HepG2 (cell line): ENCODE data around the gene TPPP2. TPM values are rescaled to one million over a fixed set of nuclear protein-coding genes. Genes with fewer than 3 reads are reported as not detected.

ENCODE experiments used
- ATAC-seq: fragments of 200-7000 bp; cut with Tn5 transposase; 3 replicates; pipeline ENCODE4 v1.9.1; 2020; ENCODE audit warnings: mild to moderate bottlenecking, moderate library complexity
- BruUV-seq: library from RNA; stranded (reverse); fragments of 400-500 nt; replicated peaks from 2 replicates; lab custom pipeline; 2021; lab: Mats Ljungman, UMichigan
- CTCF ChIA-PET: fragments of 300-600 bp; formaldehyde crosslinking; extraction: SDS; loops from one replicate; lab custom pipeline; 2021; ENCODE audit warnings: low total read pairs, inconsistent platforms, low intra/inter-chr PET ratio; lab: Yijun Ruan, JAX
- POLR2A ChIA-PET: fragments of 350-600 bp; sonication (Branson Sonifier 250); formaldehyde crosslinking; loops from one replicate; lab custom pipeline; 2020; ENCODE audit warnings: antibody characterized with exemption, inconsistent platforms; lab: Yijun Ruan, JAX
- DNase-seq: peaks from one replicate; pipeline ENCODE4 v3.0.0-alpha.2; 2015; ENCODE audit warnings: low spot score
- FAIRE-seq: peaks from 3 replicates; lab custom pipeline; 2011; peaks lifted over from hg19 to GRCh38; lab: Jason Lieb, UNC
- H2AFZ ChIP-seq: one replicate; pipeline ENCODE4 v1.6.1; 2011; ENCODE audit warnings: low read length, inconsistent platforms
- H3K27ac ChIP-seq: fragments of 300-600 bp; 3 replicates; pipeline ENCODE4 v1.8.0; 2011; ENCODE audit warnings: mixed run types, mild to moderate bottlenecking, mixed read lengths, low read length, inconsistent platforms; ENCODE audit not compliant: insufficient read depth; ENCODE audit errors: extremely low read length
- H3K27me3 ChIP-seq, 2 experiments: fragments of 200-600 bp in 1 of 2; 2 replicates in 1 of 2; 3 replicates in 1 of 2; pipeline versions ENCODE4 v1.6.0 to v1.8.0; 2011; ENCODE audit warnings: low read length in 2 of 2, mild to moderate bottlenecking in 2 of 2, moderate library complexity in 2 of 2, inconsistent platforms in 1 of 2; ENCODE audit not compliant: insufficient read depth in 2 of 2, control insufficient read depth in 1 of 2
- H3K36me3 ChIP-seq, 2 experiments: fragments of 200-600 bp in 1 of 2; replicated peaks in 1 of 2; 2 replicates in 1 of 2; 3 replicates in 1 of 2; pipeline versions ENCODE4 v1.5.1 to v1.8.0; 2011; ENCODE audit warnings: low read length in 2 of 2, inconsistent platforms in 1 of 2; ENCODE audit not compliant: insufficient read depth in 2 of 2, control insufficient read depth in 1 of 2
- H3K4me1 ChIP-seq: 2 replicates; pipeline ENCODE4 v1.5.1; 2012; ENCODE audit warnings: low read length, inconsistent platforms; ENCODE audit not compliant: insufficient read depth
- H3K4me2 ChIP-seq: 2 replicates; pipeline ENCODE4 v1.6.0; 2011; ENCODE audit warnings: low read depth, low read length, inconsistent platforms
- H3K4me3 ChIP-seq, 3 experiments: fragments of 200-600 bp in 1 of 3; sonication (generic), shearing (Covaris generic) in 1 of 3; replicated peaks in 1 of 3; 2 replicates each; pipeline ENCODE4 v1.5.1; 2011 to 2016; ENCODE audit warnings: low read length in 3 of 3, inconsistent platforms in 2 of 3, low read depth in 2 of 3, mild to moderate bottlenecking in 2 of 3, control low read depth in 1 of 3, mixed read lengths in 1 of 3; ENCODE audit not compliant: insufficient read depth in 1 of 3
- H3K79me2 ChIP-seq: one replicate; pipeline ENCODE4 v1.6.1; 2011; ENCODE audit warnings: low read length, inconsistent platforms; ENCODE audit not compliant: insufficient read depth
- H3K9ac ChIP-seq: 2 replicates; pipeline ENCODE4 v1.6.0; 2011; ENCODE audit warnings: mild to moderate bottlenecking, low read depth, low read length, inconsistent platforms; ENCODE audit not compliant: insufficient read depth
- H3K9me3 ChIP-seq: 2 replicates; pipeline ENCODE4 v1.5.1; 2012; ENCODE audit warnings: mild to moderate bottlenecking, low read length
- H4K20me1 ChIP-seq: 2 replicates; pipeline ENCODE4 v1.6.0; 2011; ENCODE audit warnings: inconsistent platforms, mild to moderate bottlenecking, low read length, moderate library complexity; ENCODE audit not compliant: insufficient read depth
- HNF4A ChIP-seq: sonication (generic); formaldehyde crosslinking; IDR thresholded peaks from 2 replicates; pipeline ENCODE4 v1.4.0; 2020; ENCODE audit warnings: missing genetic modification reagents
- NFYB ChIP-seq: sonication (generic); formaldehyde crosslinking; IDR thresholded peaks from 2 replicates; pipeline ENCODE4 v1.4.0; 2020; ENCODE audit warnings: missing genetic modification reagents
- NR2F6 ChIP-seq, 2 experiments: IDR thresholded peaks; 2 replicates each; pipeline ENCODE4 v1.6.1; 2016; ENCODE audit warnings: antibody characterized with exemption in 1 of 2, mild to moderate bottlenecking in 1 of 2
- POGZ ChIP-seq: sonication (generic); formaldehyde crosslinking; IDR thresholded peaks from 2 replicates; pipeline ENCODE4 v1.4.0; 2020; ENCODE audit warnings: mild to moderate bottlenecking, missing genetic modification reagents
- STAG1 ChIP-seq: sonication (generic); formaldehyde crosslinking; IDR thresholded peaks from 2 replicates; pipeline ENCODE4 v1.4.0; 2020; ENCODE audit warnings: missing genetic modification reagents
- ZNF205 ChIP-seq: IDR thresholded peaks from 2 replicates; pipeline ENCODE4 v1.6.1; 2018; ENCODE audit warnings: missing biosample characterization, missing genetic modification reagents
- ZNF557 ChIP-seq: sonication (generic); formaldehyde crosslinking; IDR thresholded peaks from 2 replicates; pipeline ENCODE4 v1.4.0; 2020; ENCODE audit warnings: missing genetic modification reagents
- WGBS: methylation state at CpG from one replicate; pipeline ENCODE4 v1.1.6; 2017; ENCODE audit warnings: low lambda C conversion rate; 5-methylcytosine and 5-hydroxymethylcytosine counted together
- in situ Hi-C: cut with HindIII; loops from 2 replicates; pipeline ENCODE4 v1.10.0; 2017; ENCODE audit warnings: low pct_unique_long_range_greater_than_20kb; ENCODE audit not compliant: extremely low pct_ligation_motif_present
- intact Hi-C: fragments of 100-400 bp; cut with micrococcal nuclease; formaldehyde crosslinking; loops from one replicate; pipeline ENCODE4 v1.10.0; 2022; ENCODE audit not compliant: unreplicated experiment
- polyA plus RNA-seq, 8 experiments: library from polyadenylated mRNA; depleted of rRNA in 3 of 8; stranded (reverse) in 7 of 8; unstranded in 1 of 8; fragments of >200 nt; fragmentation: Illumina TruSeq in 4 of 8; extraction: Trizol in 4 of 8; gene quantifications; 2 replicates each; pipeline versions ENCODE4 v1.2.1 to v1.2.3, GENCODE V29; 2011 to 2016; ENCODE audit warnings: low read depth in 4 of 8, missing spikeins in 1 of 8, mixed read lengths in 1 of 8; ENCODE audit not compliant: insufficient read depth in 1 of 8
- total RNA-seq, 5 experiments: library from RNA; depleted of rRNA; stranded (reverse); fragments of >200 nt; fragmentation: Illumina TruSeq; extraction: Trizol; gene quantifications; 2 replicates each; pipeline ENCODE4 v1.2.3, GENCODE V29; 2016; ENCODE audit warnings: low read depth in 1 of 5
- TF ChIP-seq, protein P1 (sequence below): IDR thresholded peaks from 2 replicates; pipeline ENCODE4 v1.6.1; 2018; ENCODE audit warnings: missing genetic modification reagents
- TF ChIP-seq, protein P2 (sequence below), 2 experiments: sonication (generic) in 1 of 2; formaldehyde crosslinking in 1 of 2; IDR thresholded peaks; 2 replicates each; pipeline versions ENCODE4 v1.4.0 to v1.6.1; 2016 to 2020; ENCODE audit warnings: borderline replicate concordance in 1 of 2, low read depth in 1 of 2, mild to moderate bottlenecking in 1 of 2, missing genetic modification reagents in 1 of 2

Gene TPPP2
- total and polyA plus RNA-seq, 2 of the 13 experiments (the other 11 are each of a cell fraction or from before 2014, with no cell fraction given): 0.58 to 4.2 TPM

DNA sequence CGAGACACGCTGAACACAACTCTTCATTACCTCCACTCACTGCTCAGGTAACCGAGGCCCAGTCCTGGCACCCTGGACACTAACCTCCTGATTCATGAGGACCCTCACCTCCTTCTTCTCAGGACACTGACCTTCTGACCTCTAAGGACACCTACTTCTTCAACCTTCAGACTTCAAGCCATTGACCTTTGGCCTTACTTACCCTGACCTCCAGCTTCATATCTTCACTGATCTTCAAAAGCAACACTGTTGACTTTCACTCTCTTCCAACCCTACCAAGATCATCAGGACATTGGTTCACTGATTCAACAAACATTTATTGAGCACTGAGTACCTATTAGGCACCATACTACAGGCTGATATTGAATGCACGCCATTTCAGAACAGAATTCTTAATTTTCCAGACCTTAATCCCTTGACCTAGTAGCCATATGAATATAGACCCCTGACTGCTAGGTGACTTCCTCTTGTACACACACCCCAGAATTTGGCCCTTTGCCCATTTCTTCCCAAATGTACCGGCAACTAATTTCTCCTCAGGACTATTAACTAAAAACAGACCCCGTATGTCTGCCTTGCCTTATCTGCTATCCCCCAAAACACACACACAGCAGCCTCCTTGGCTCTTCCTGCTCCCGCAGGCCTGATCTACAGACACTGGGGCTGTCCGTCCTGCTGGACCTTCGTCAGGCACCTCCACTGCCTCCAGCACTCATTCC, 45.9 kb downstream of the TPPP2 start:
- FAIRE-seq (no peak), ATAC-seq (no peak), DNase-seq (no peak)
- Histone ChIP-seq H3K27ac (no peak overlapping the region), H3K4me2 (no peak overlapping the region), H3K79me2 (peaks cover 3% of the 10 kb centered on the region), H3K36me3 (peaks cover 36 to 63% of the 10 kb centered on the region in 2 experiments), H3K9ac (no peak overlapping the region), H3K4me1 (peaks cover 20% of the 10 kb centered on the region), H4K20me1 (no peaks in the 10 kb centered on the region), H3K27me3 (no peaks in the 10 kb centered on the region; a peak in 1 of 5 replicates), H2AFZ (no peak overlapping the region), H3K4me3 (no peak overlapping the region), H3K9me3 (no peaks in the 10 kb centered on the region)
- 0 out of 2 replicates have a peak, but pooled peaks have one; percentile 29 for TF ChIP-seq ZNF557
- TF ChIP-seq, protein P1, sequence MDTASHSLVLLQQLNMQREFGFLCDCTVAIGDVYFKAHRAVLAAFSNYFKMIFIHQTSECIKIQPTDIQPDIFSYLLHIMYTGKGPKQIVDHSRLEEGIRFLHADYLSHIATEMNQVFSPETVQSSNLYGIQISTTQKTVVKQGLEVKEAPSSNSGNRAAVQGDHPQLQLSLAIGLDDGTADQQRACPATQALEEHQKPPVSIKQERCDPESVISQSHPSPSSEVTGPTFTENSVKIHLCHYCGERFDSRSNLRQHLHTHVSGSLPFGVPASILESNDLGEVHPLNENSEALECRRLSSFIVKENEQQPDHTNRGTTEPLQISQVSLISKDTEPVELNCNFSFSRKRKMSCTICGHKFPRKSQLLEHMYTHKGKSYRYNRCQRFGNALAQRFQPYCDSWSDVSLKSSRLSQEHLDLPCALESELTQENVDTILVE (CRISPR knock-in tag): no peak
- peak; percentile 28; the same call in 1 of the 2 replicates for TF ChIP-seq HNF4A
- TF ChIP-seq ZNF205: 0 out of 2 replicates have a peak, but pooled peaks have one; percentile 40
- TF ChIP-seq NR2F6 (IDR thresholded peaks at IDR 0.05): 0 out of 2 replicates have a peak, but pooled peaks have one; percentile 42
- no peak for TF ChIP-seq NR2F6 (CRISPR knock-in tag; IDR thresholded peaks at IDR 0.05)
- in situ Hi-C loops (no loop called here), intact Hi-C loops (no loop called here)
- POLR2A ChIA-PET: interaction anchor here (0.6 to 1.1 kb wide), 2 partner anchors 11 to 28 kb away, joined by 3 read pairs; no protein-coding TSS in a partner anchor
- CTCF ChIA-PET: no interaction called here
- 86% methylated on average over 9 of the region's 9 CpGs for WGBS
- no TSS peak for BruUV-seq

DNA sequence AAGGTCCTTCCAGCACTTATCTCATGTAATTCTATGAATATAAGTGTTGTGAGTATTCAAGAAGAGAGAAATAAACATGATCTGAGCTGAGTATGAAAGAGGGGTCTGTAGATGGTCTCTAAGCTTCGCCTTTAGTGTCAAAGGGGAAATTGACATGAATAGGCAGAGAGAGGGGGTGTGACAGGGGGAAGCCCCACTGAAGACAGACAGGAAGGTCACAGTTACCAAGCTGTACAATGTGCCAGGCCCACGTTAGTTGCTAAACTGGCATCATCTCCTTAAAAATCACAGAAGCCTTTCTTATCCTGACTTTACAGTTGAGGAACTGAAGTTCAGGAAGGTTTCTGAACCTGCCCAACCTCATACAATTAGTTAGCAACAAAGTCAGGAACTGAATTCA, 47.7 kb downstream of the TPPP2 start:
- WGBS: 67% methylated on average over 2 of the region's 2 CpGs
- Histone ChIP-seq H3K4me1 (peaks cover 7% of the 10 kb centered on the region; the same call in 1 of the 2 replicates), H3K27me3 (no peaks in the 10 kb centered on the region), H4K20me1 (no peaks in the 10 kb centered on the region), H2AFZ (no peak overlapping the region), H3K27ac (no peak overlapping the region), H3K79me2 (no peaks in the 10 kb centered on the region), H3K4me3 (no peak overlapping the region), H3K36me3 (peaks cover 48 to 75% of the 10 kb centered on the region in 2 experiments), H3K9me3 (no peaks in the 10 kb centered on the region), H3K4me2 (no peak overlapping the region), H3K9ac (no peak overlapping the region)
- in situ Hi-C loops: no loop called here
- CTCF ChIA-PET: no interaction called here
- intact Hi-C loops: no loop called here
- FAIRE-seq (no peak), ATAC-seq (no peak), DNase-seq (no peak)
- POLR2A ChIA-PET: interaction anchor here (0.6 to 1.6 kb wide), 3 partner anchors 9 to 17 kb away, joined by 3 to 4 read pairs (median 3); no protein-coding TSS in a partner anchor
- no TSS peak for BruUV-seq
- TF ChIP-seq NFYB (CRISPR knock-in tag) (no peak), POGZ (CRISPR knock-in tag) (no peak), STAG1 (CRISPR knock-in tag) (no peak)
- TF ChIP-seq, protein P2, sequence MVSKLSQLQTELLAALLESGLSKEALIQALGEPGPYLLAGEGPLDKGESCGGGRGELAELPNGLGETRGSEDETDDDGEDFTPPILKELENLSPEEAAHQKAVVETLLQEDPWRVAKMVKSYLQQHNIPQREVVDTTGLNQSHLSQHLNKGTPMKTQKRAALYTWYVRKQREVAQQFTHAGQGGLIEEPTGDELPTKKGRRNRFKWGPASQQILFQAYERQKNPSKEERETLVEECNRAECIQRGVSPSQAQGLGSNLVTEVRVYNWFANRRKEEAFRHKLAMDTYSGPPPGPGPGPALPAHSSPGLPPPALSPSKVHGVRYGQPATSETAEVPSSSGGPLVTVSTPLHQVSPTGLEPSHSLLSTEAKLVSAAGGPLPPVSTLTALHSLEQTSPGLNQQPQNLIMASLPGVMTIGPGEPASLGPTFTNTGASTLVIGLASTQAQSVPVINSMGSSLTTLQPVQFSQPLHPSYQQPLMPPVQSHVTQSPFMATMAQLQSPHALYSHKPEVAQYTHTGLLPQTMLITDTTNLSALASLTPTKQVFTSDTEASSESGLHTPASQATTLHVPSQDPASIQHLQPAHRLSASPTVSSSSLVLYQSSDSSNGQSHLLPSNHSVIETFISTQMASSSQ (IDR thresholded peaks at IDR 0.05; ENCODE audit: low read depth): no peak
- TF ChIP-seq, protein P2 (CRISPR knock-in tag; IDR thresholded peaks at IDR 0.05; ENCODE audit: borderline replicate concordance): no peak
